Activated naive CD8-positive, alpha-beta T cell treated with anti-CD3 and anti-CD28 coated beads, Interleukin-2, amount 50 U/mL, for 16 hours (primary cell): ENCODE data around the gene SMAD7.

ENCODE experiments used
- DNase-seq: peaks from one replicate; pipeline ENCODE4 v3.0.0-alpha.2; 2020; ENCODE audit warnings: low read depth, low spot score

The SMAD7 gene

DNA sequence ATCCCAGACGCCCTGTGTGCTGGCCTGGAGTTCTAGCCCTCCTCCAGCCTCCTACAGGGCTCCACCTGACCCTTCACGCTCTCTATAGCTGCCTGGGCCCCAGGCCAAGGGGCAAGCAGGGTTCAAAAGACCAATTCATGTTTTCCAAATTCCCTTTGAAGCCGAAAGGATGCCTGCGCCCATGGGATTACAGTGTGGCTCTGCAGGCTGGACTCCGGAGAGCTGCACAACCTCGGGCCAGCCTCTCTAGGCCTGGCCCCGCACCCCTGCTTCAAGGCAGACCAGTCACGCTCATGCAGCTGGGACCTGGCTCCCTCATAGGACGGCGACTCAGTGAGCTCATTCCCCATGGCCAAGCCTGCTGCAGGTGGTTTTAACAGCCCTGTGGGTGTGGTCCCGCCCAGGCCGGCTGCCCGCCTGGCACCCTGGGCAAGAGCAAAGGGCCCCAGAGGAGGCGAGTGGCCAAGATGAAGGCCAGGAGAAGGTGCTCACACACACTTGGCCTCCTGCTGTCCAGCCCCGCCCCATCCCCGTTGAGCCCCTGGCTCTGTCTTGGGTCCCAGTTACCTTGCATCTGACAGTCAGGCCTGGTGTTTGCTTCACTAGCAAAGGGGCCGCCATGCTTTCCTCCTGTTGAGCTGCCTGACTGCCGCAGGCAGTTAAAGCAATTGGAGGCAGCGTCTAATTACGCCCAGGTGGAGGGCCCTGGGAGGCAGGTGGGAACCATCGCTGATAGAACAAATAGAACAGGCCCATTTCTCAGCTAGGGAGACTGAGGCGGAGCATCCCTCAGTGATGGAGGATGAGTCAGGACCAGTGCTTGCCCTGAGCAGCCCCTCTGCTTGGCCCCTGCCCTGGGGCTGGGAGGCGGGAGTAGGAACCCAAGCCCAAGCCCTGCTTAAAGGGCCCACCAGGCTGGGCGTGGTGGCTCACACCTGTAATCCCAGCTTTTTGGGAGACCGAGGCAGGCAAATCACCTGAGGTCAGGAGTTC is 56.9 kb downstream of the SMAD7 start:
- no peak for DNase-seq

DNA sequence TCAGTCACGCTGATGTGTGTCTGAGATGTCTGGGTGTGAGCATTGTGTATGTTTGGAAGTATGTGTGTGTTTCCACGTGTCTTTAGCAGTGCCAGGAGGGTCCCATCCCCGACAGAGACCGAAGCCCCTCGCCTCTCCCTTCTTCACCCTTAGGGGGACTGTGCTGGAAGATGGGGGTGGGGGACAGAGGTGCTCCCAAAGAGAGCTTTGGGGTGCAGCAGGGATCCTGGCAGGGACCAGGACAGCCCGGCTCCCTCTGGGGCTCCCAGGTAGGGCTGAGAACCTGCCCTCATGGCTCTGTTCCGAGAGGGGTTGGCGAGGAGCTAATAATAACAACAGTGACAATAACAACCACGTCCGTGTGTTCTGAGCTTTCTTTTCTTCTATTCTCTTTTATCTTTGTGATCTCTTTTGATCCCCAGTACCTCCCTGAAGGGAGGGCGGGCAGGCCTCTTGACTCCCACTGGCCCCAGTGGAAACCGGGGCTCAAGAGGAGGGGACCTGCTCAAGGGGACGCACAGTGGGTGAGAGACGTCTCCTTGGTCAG is 57.6 kb downstream of the SMAD7 start:
- DNase-seq: no peak

DNA sequence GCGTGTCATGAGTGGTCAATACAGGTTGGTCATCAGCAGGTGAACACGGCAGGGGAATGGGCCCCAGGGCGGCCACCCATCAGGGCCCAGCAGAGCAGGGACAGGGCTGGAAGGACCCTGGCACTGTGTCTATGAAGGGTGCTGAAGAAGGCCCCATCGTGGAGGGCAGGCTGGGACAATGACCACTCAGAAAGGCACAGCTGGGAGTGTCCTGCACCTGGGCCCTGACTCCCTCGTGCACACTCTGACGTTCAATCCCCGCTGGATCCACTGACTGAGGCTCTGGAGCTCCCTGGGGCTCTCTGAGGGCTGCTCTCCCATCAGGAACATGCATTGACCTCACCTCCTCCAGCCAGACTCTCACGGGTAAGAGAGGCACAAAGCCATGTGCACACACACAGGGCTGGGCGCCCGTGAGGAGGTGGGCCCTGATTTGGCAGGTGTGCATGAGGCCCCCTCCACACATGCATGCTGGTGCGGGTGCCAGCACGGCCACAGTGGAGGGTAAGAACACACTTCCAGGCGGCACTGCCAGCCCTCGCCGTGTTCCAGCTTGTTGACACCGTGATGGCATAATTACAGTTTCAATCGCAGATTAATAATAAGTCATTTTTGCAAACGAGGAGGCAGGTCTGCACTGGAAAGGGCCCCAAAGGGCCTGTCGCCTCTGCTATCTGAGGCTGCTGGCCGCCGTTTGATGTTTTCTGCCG is 58.5 kb downstream of the SMAD7 start:
- no peak for DNase-seq

DNA sequence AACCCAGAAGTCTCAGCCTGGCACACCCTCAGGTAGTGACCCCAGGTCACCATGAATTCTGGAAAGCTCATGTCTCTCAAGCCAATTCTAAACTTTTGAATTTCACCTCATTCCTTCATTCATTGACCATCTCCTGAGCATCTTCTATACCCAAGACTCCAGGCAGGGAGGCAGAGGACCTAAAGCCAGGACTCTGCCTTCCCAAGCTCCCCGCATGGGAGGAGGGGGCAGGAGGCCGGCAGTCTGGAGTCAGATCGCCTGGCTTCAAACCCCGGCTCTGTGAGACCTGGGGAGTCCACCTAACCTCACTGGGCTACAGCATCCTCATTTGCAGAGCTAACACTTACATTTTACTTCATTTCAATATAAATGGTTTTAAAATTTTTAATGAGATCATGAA is 59.0 kb downstream of the SMAD7 start:
- DNase-seq: no peak

DNA sequence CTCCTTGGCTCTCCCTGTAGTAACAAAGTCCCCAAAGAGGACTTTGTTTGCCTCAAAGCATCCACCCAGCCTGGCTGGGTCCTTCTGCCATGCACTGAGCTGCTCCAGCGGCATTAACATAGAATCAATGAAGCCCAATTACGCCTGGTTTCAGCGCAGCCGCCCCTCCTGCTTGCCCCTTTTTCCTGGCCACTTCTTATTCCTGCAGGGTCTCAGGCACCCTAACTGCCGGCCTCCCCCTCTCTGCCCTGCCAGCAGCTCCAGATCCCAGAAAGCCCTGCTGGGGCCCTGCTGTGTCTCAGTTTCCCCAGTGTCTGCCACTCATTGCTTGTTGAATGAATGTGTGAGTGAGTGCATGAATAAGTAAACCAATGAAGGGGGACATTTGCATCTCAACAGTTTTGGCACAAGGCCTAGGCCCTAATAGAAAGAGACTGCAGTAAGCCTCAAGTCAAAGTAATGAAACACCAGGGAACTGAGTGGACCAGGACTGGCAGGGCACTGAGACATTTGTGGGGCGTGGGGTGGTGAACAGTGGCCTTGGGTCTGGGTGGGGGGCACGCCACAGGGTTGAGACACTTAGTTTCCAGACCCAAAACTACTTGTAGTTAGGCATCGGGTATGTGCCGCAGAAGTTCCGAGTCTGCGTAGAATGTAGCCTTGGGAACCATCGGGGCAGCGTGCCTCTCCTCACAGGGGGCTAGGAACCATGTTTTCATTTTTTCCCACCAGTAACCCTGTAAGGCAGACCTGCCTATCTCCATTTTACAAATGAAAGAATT is 60.6 kb downstream of the SMAD7 start:
- DNase-seq: no peak

DNA sequence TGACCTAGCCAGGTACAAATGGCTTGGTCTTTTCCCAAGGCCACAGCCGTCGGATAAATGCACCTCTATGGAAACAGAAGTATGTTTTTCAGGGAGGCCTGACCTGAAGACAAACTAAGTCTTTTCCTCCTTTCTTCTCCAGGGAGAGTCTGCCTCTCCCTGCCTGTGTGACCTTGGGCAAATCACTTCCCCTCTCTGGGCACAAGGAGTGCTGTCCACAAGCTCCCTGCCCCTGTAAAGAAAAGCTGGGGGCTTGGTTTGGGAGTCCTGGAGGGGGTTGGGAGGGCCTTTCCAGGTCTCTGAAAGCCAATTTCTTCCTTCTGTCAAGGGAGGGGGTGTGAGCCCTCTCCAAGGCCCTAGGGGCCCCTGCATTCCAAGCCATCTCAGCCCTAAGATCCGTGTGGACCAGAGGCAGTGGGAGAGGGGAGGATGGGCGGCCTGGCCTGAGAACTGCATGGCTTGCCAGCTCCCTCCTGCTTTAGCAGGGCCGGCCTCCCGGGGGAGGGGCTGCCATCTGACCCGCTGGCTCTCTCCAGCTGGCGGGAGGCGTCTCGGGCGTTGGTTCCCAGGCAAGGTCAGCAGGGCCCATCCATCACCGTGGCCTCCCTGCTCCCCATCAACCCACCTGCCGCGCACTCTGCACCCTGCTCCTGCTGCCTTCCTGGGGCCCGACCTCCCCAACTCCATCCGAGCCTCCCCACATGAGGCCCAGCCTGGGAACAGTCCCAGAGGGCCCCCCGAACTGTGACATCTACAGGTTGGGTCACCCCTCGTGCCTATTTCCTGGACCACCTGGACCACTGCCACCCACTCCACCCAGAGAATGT is 61.4 kb downstream of the SMAD7 start:
- no peak for DNase-seq

DNA sequence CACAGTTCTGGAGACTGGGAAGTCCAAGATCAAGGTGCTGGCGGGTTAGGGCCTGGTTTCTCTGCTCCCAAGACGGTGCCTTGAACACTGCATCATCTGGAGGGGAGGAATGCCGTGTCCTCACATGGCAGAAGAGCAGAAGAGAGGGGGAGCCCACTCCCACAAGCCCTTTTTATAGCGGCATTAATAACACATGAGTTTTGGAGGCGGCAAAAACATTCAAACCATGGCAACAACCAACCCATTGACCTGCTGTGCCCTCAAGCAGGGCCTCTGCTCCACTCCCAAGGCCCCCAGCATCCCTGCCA is 62.0 kb downstream of the SMAD7 start:
- DNase-seq: no peak

DNA sequence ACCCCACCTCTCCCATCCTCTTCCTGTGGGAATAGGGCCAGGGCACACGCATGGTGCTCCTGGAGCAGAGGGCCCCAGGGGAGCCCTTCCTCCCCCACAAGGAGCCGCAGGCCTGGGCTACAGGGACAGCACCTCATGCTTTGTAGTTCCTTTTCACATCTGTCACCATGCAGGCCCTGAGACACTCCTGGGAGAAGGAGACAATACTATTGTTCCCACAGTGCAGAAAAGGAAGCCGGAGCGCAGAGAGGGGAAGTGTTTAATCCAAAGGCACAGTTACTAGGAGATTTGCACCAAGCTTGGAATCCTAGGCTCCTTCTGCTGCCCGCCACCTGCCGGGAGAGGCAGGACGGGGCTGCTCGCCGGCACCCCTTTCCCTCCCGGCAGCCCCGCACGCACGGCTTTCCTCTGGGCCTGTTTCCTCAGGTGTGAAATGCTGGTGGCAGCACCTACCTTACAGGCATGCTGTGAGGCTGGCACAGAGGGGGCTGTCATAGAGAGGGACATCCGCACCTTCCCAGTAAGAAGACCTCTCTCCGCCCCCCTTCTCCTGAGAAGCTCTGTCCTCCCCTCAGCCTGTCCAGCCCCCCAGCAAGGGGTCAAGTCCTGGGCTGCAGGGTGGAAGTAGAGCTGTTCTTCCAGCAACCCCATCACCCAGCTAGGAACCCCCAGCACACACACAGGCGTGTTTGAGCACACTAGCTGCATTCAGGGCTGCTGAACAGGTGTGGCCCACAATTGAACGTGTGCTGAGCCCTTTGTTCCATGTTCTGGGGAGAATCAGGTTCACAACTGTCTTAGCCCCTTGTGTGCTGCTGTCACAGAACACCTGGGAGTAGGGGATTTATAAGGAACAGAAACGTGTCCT is 62.6 kb downstream of the SMAD7 start:
- no peak for DNase-seq

DNA sequence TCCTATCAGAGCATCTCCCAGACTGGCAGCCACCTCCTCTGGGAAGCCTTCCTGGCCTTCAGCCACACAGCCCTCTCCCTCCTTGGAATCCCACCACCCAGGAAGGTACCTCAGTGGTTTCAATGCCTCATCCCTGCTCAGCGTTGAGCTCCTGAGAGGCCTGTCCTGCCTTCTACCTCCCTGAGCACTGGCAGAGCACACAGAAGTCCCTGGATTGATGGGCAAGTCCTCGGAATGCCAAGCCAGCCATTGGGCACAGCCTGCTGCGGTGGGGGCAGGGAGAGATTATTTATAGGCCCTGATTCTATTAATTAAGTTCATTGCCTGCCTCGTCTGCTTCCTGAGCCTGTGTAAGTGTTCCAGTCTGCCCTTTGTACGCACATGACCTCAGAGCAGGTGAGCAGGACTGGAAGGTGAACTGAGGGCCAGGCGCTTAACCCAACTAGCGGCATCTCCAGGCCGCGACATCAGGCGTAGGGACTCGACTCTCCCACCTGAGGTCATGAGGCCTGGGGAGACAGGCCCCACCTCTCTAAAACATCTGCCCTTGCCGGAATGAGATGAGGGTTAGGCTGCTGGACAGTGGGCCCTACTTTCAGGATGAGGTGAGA is 63.4 kb downstream of the SMAD7 start:
- no peak for DNase-seq

DNA sequence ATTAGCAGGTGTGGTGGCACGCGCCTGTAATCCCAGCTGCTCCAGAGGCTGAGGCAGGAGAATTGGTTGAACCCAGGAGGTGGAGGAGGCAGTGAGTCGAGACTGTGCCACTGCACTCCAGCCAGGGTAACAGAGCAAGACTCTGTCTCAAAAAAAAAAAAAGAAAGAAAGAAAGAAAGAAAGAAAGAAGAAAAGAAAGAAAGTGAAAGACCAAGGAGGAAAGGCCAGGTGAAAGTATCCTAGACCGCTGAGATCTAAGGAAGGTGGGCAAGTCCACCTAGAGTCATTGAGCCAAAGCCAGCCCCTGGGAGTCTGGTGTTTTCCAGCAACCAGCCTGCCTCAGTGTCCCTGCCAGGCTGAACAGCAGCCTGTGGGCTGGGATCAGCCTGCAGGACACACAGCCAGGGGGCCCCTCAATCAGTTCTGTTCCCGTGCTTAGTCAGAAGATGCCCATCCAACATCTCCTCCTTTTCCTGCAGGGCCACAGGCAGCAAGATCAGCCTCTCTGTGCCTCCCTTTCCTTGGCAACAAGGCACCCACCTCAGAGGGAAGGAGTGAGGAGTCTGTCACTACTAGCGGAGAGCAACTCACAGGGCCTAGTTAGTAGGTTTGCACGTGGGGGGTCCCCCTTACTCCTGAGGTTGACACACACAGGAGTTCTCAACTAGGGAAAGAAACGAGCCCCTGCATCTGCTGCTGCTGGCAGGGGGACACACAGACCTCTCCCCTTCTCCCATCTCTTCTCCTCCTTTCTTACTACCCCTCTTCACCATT is 64.1 kb downstream of the SMAD7 start:
- DNase-seq: no peak

DNA sequence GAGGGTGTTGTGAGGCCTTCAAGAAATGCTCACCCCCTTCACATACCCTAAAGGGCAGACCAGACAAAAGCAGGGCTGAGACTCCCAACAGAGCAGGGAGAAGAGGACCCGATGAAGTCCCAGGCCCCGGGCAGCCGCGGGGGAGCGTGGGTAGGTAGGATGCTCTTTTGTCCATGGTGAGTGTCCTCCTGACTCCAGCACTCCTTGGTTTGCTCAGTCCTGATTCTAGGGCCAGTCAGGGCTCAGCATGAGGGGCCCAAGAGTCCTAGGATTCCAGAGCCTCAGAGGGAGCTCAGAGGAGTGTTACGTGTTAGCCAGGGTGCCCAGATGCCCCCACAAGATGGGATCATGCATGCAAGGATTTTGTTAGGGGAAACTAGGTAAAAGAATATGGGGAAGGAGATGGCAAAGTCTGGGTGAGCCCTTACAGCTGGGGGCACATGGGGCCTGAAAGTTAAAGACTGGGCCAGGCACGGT is 64.8 kb downstream of the SMAD7 start:
- no peak for DNase-seq

DNA sequence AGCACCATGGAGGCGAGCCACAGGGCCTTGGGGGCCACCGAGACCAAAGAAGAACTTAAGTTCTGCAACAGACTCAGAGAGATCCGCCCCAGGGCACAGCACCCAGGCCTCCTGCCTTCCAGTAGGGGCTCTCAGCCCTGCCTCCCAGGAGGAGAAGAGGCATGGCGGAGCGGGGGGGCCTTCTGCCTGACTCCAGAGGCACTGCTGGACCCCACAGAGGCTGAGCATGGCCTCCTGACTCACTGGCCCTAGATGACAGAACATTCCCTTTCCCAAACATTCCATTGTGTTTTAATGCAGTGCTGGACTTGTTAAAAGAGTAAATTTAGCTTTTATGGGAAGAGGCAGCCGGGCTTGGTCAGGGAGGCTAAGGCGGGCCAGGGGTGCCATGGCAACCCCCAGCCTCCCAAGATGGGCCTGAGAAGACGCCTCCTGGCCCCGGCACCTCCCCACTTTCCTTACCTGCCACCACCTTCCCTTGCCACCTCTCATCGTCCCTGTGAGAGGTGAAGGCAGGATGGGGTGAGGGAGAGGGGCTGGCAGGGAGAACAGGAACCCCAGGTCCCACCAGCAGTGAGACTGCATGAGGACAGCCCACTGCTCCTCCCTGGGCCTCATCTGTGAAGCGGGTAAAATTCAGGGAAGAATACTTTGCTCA is 65.4 kb downstream of the SMAD7 start:
- no peak for DNase-seq

DNA sequence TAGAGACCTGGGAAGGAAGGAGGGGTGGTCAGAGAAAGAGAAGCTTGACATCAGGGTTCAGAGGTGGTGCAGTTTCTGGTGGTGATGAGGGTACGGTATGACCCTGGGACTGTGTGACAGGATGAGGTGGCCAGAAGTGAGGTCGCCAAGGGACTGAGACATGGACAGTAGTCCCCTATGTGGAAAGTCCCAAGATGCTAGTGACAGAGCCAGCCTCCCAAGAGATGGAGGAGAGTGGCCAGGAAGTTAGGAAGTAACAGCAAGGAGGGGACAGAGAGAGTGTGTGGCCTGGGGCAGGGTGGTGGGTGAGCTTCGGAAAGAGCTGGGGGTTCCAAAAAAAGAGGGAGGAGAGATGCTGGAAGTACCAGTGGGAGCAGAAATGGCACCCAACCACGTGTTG is 66.0 kb downstream of the SMAD7 start:
- no peak for DNase-seq

DNA sequence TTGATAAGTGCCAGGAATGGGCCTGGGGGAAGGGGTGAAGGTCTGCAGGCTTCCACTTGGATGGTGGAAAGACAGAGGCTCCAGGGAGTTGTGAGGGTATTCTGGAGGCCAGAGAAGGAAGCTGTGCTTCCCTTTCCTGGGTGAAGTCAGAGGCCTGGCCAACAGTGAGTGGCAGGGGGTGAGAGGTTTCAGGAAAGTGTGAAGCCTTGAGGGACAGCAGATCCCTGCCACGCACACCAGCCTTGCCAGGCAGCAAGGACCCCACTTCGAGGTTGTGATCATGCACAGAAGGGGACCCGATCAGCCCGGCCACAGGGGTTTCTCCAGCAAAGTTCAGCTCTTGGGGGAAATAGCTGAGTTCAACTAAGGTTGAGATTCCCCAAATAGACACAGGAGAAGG is 66.5 kb downstream of the SMAD7 start:
- DNase-seq: no peak

DNA sequence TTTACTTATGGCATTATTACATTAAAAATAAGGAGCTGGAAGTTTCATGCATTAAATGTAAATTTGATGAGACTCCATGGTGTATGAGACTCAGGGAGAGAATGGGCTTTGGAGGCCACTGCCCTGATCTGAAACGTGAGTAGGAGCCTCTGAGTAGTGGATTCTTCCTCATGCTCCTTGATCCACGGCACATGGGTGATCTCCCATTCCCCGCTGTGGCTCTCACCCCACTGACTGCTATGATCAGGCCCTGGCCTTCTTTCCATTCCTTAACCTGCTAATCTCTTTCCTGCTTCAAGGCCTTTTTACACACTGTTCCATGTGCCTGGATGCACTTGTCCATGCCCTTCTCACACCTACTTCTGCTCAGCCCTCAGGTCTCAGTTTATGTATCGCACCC is 68.4 kb downstream of the SMAD7 start:
- DNase-seq: no peak

DNA sequence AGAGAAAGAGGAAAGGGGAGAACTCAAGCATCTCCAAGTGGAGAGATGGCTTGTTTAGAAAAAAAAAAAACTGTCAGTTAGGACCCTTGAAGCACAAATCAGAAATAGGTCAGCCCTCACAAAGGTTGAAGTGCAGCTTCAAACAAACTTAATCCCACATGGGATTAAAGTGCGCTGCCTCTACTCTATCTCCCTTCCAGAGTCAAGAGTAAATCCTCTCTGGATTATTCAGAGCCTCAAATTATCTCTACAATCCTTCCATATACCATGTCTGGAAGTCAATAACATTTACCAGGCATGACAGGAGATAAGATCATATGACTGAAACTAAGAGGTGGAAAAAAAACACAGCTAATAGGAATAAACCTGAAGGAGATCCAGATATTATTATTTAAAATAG is 69.8 kb downstream of the SMAD7 start:
- no peak for DNase-seq

DNA sequence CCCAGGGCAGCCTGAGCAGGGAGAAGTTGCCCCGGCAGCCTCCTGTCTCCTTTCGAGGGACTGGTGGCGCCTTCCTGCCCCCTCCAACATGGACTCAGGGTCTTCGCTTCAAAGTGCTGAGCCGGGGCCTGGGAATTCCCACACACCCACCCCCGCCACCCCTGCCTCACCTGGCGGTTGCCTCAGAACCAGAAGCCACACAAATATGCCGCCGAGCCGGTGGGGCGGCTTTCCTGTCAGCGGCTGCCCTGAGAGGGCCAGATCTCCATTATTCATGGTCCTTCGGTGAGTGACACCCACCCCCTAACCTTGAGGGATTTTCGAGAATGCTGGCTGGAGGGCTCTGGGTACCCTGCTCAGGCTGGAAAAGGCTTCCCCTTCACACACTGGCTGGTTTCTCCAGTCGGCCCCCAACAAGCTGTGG is 71.7 kb downstream of the SMAD7 start:
- DNase-seq: no peak

DNA sequence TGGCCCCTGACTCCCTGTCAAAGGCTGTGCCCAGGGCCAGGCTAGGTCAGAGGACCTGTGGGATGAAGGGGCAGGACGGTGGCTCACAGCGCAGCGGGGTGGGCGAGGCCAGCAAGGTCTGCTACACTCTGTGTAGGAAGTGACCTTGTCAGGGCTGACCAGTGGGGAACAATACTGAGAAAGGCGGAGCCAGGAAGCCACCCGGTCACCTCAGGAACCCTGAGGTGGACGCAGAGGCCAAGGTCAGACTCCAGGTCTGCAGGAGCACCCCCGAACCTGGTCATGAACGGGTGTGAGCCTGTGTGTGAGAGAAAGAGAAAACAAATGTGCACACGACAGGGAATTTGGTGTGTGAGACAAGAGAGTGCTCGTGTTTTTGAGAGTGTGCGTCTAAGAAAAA is 72.3 kb downstream of the SMAD7 start:
- no peak for DNase-seq
